B cell (primary cell): Measurements from ENCODE around the gene G6PD.

Source experiments
- EZH2 ChIP-seq: IDR thresholded peaks from 2 replicates; pipeline ENCODE4 v1.6.1; 2012; ENCODE audit warnings: borderline replicate concordance, low read depth, mild to moderate bottlenecking, moderate library complexity, low read length; ENCODE audit not compliant: insufficient read depth, poor library complexity, severe bottlenecking
- TF ChIP-seq, protein P1 (sequence below): fragments of 200-600 bp; IDR thresholded peaks from one replicate; pipeline ENCODE4 v1.8.0; 2022; ENCODE audit warnings: antibody characterized with exemption, mild to moderate bottlenecking

DNA sequence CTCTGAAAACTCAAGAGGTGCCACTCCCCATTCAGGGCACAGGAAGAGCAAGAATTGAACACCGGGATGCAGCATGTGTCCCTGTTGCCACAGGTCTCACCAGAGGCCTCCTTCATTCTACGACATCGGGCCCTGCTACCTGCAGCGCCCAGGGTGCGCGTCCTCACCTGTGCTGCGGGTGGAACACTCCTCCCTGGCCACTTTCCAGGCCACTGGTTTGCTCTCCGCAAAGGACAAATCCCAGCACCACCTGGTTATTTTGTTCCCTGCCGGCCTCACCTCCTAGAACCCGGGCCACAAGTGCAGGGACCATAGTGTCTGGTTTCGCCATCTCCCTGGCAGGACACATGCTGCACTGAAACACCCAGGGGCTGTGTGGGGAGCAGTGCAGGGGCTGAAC lies 16.4 kb downstream of the G6PD start:
- TF ChIP-seq, protein P1, sequence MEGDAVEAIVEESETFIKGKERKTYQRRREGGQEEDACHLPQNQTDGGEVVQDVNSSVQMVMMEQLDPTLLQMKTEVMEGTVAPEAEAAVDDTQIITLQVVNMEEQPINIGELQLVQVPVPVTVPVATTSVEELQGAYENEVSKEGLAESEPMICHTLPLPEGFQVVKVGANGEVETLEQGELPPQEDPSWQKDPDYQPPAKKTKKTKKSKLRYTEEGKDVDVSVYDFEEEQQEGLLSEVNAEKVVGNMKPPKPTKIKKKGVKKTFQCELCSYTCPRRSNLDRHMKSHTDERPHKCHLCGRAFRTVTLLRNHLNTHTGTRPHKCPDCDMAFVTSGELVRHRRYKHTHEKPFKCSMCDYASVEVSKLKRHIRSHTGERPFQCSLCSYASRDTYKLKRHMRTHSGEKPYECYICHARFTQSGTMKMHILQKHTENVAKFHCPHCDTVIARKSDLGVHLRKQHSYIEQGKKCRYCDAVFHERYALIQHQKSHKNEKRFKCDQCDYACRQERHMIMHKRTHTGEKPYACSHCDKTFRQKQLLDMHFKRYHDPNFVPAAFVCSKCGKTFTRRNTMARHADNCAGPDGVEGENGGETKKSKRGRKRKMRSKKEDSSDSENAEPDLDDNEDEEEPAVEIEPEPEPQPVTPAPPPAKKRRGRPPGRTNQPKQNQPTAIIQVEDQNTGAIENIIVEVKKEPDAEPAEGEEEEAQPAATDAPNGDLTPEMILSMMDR: no peak
- no peak for TF ChIP-seq EZH2
